ENCODE data around the gene CTSG.
A peak's percentile ranks its signal among the peaks of the same experiment; 100 is the strongest.
"Not testable (repeated sequence)": the region's sequence is repeated elsewhere in the genome, so short reads cannot be mapped to it uniquely, and the experiment has no call there.

CTSG gene

GRCh38 chr14:24576182-24576581, at the start of gene CTSG:
Gene CTSG (minus strand): TSS chr14:24576250. CDS start chr14:24576223, 27 bp downstream.
- DNase-seq, result no peak

- DNase-seq, result no peak
These were observed 37.7 kb upstream of the CTSG start for GRCh38 chr14:24613747-24614146.

- DNase-seq, result no peak
These were observed 37.2 kb upstream of the CTSG start for GRCh38 chr14:24613241-24613640.

- DNase-seq, result no peak
These were observed 36.1 kb upstream of the CTSG start for GRCh38 chr14:24612196-24612595.

- no peak for DNase-seq
These were observed 33.8 kb upstream of the CTSG start, which contains the start of gene GZMH for GRCh38 chr14:24609655-24610344. Gene GZMH (minus strand): TSS chr14:24609685. CDS start chr14:24609613, 72 bp downstream.

GRCh38 chr14:24607635-24608514, 31.8 kb upstream of the CTSG start:
- no peak for DNase-seq

GRCh38 chr14:24607081-24607480, 31.0 kb upstream of the CTSG start:
- no peak for DNase-seq

GRCh38 chr14:24606297-24606696, 30.2 kb upstream of the CTSG start:
- DNase-seq, result no peak

GRCh38 chr14:24605435-24606190, 29.6 kb upstream of the CTSG start:
- peak in 1 of 58 donors; percentile 1 for DNase-seq

GRCh38 chr14:24597403-24597802, 21.4 kb upstream of the CTSG start:
- DNase-seq, result no peak

- DNase-seq, result no peak
These were observed 19.2 kb upstream of the CTSG start for GRCh38 chr14:24595073-24595808.

GRCh38 chr14:24591004-24591403, 15.0 kb upstream of the CTSG start:
- not testable (repeated sequence) for DNase-seq

- DNase-seq, result not testable (repeated sequence)
These were observed 8.4 kb upstream of the CTSG start for GRCh38 chr14:24584402-24584801.

GRCh38 chr14:24578558-24578957, 2.5 kb upstream of the CTSG start:
- no peak for DNase-seq

GRCh38 chr14:24576771-24577170, 721 bp upstream of the CTSG start:
- no peak for DNase-seq

GRCh38 chr14:24574206-24574774, 1.8 kb downstream of the CTSG start:
- no peak for DNase-seq

- no peak for DNase-seq
These were observed 9.7 kb downstream of the CTSG start for GRCh38 chr14:24566318-24566717.

GRCh38 chr14:24565766-24566165, 10.3 kb downstream of the CTSG start:
- DNase-seq, result no peak

- DNase-seq, result no peak
These were observed 12.5 kb downstream of the CTSG start for GRCh38 chr14:24563505-24563904.

- DNase-seq, result no peak
These were observed 19.3 kb downstream of the CTSG start for GRCh38 chr14:24556756-24557155.

- not testable (repeated sequence) for DNase-seq
These were observed 27.0 kb downstream of the CTSG start for GRCh38 chr14:24549064-24549463.

All from anterior cingulate cortex (tissue), 58 donors.